Measurements from ENCODE around the gene AGBL4.

Gene AGBL4

DNA sequence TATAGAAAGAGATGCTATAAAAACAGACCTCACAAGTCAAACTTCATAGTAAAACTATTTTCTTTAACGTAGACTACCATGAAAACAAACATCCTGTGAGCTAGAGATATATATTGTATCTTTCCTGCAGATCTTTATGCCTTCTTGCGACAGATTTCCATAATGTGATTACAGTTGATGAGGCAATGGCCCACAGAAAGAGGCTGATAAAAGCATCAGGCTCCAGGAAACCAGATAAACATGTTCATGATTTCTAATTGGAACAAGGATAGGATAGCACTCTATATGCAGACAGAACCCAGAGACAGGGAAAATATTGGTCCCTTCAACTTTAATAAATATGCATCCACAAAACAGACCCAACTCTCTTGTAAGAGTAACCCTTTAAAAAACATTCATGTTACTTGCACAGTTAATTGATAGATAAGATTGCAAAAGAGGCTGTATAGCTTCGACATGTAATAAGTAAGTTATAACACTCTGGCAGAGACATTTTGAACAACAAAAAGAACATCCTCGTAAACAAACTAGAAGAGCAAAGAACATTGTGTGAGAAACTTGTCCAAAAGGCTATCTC is 329.4 kb downstream of the AGBL4 start (continued):
- peak; percentile 73 for TF ChIP-seq ZNF8 (CRISPR knock-in tag; IDR thresholded peaks at IDR 0.05)
- TF ChIP-seq TOX (CRISPR knock-in tag; IDR thresholded peaks at IDR 0.05; ENCODE audit: borderline replicate concordance), result no peak
- no peak for TF ChIP-seq ZNF565 (CRISPR knock-in tag; conservative IDR thresholded peaks at IDR 0.05; ENCODE audit: low read depth)
- TF ChIP-seq ZC3H10 (CRISPR knock-in tag; IDR thresholded peaks at IDR 0.05), result no peak
- peak; percentile 96 for TF ChIP-seq GLIS3 (CRISPR knock-in tag; IDR thresholded peaks at IDR 0.05)
- TF ChIP-seq, protein P1, sequence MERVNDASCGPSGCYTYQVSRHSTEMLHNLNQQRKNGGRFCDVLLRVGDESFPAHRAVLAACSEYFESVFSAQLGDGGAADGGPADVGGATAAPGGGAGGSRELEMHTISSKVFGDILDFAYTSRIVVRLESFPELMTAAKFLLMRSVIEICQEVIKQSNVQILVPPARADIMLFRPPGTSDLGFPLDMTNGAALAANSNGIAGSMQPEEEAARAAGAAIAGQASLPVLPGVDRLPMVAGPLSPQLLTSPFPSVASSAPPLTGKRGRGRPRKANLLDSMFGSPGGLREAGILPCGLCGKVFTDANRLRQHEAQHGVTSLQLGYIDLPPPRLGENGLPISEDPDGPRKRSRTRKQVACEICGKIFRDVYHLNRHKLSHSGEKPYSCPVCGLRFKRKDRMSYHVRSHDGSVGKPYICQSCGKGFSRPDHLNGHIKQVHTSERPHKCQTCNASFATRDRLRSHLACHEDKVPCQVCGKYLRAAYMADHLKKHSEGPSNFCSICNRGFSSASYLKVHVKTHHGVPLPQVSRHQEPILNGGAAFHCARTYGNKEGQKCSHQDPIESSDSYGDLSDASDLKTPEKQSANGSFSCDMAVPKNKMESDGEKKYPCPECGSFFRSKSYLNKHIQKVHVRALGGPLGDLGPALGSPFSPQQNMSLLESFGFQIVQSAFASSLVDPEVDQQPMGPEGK (CRISPR knock-in tag; IDR thresholded peaks at IDR 0.05; ENCODE audit: borderline replicate concordance), result peak; percentile 57; the same call in 1 of the 2 replicates
- TF ChIP-seq POU6F1 (CRISPR knock-in tag; IDR thresholded peaks at IDR 0.05; ENCODE audit: borderline replicate concordance, low read depth), result no peak; the same call in 1 of the 2 replicates
- no peak for TF ChIP-seq BACH2 (CRISPR knock-in tag; IDR thresholded peaks at IDR 0.05; ENCODE audit: borderline replicate concordance)

- ATAC-seq, result no peak
- TF ChIP-seq ZFP30 (CRISPR knock-in tag; IDR thresholded peaks at IDR 0.05) (no peak), SNAI2 (CRISPR knock-in tag; IDR thresholded peaks at IDR 0.05) (no peak), TOX (CRISPR knock-in tag; IDR thresholded peaks at IDR 0.05; ENCODE audit: borderline replicate concordance) (no peak), TCF4 (CRISPR knock-in tag; IDR thresholded peaks at IDR 0.05; ENCODE audit: borderline replicate concordance) (no peak)
Measured at GRCh38 chr1:49686107-49686506, 337.6 kb downstream of the AGBL4 start.

DNA sequence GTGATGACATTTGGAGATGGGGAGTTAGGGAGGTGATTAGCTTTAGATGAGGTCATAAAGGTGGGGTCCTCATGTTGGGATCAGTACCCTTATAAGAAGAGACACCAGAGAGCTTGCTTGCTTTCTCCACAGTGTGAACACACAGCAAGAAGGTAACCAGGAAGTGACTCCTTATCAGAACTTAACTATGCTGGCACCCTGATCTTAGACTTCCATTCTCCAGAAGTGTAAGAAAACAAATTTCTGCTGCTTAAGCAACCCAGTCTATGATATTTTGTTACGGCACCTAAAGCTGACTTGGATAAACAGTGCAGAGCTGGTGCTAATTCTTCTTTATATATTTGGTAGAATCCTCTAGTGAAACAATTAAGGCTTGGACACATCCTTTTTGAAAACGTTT is 346.0 kb downstream of the AGBL4 start:
- ATAC-seq, result no peak
- no peak for TF ChIP-seq ZFP30 (CRISPR knock-in tag; IDR thresholded peaks at IDR 0.05)
- TF ChIP-seq CSDC2 (CRISPR knock-in tag; IDR thresholded peaks at IDR 0.05), result no peak
- TF ChIP-seq ZC3H10 (CRISPR knock-in tag; IDR thresholded peaks at IDR 0.05), result no peak
- TF ChIP-seq BACH2 (CRISPR knock-in tag; IDR thresholded peaks at IDR 0.05; ENCODE audit: borderline replicate concordance), result no peak
- TF ChIP-seq GLIS3 (CRISPR knock-in tag; IDR thresholded peaks at IDR 0.05), result no peak
- no peak for TF ChIP-seq ARNTL (CRISPR knock-in tag; IDR thresholded peaks at IDR 0.05; ENCODE audit: borderline replicate concordance, low read depth)
- no peak for TF ChIP-seq ZNF8 (CRISPR knock-in tag; IDR thresholded peaks at IDR 0.05)
- TF ChIP-seq, protein P2, sequence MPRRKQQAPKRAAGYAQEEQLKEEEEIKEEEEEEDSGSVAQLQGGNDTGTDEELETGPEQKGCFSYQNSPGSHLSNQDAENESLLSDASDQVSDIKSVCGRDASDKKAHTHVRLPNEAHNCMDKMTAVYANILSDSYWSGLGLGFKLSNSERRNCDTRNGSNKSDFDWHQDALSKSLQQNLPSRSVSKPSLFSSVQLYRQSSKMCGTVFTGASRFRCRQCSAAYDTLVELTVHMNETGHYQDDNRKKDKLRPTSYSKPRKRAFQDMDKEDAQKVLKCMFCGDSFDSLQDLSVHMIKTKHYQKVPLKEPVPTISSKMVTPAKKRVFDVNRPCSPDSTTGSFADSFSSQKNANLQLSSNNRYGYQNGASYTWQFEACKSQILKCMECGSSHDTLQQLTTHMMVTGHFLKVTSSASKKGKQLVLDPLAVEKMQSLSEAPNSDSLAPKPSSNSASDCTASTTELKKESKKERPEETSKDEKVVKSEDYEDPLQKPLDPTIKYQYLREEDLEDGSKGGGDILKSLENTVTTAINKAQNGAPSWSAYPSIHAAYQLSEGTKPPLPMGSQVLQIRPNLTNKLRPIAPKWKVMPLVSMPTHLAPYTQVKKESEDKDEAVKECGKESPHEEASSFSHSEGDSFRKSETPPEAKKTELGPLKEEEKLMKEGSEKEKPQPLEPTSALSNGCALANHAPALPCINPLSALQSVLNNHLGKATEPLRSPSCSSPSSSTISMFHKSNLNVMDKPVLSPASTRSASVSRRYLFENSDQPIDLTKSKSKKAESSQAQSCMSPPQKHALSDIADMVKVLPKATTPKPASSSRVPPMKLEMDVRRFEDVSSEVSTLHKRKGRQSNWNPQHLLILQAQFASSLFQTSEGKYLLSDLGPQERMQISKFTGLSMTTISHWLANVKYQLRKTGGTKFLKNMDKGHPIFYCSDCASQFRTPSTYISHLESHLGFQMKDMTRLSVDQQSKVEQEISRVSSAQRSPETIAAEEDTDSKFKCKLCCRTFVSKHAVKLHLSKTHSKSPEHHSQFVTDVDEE (CRISPR knock-in tag; IDR thresholded peaks at IDR 0.05), result no peak
- no peak for TF ChIP-seq CREB5 (CRISPR knock-in tag; IDR thresholded peaks at IDR 0.05; ENCODE audit: low read depth)
- TF ChIP-seq PPARA (CRISPR knock-in tag; IDR thresholded peaks at IDR 0.05; ENCODE audit: borderline replicate concordance), result no peak

GRCh38 chr1:49651136-49651535 is 372.6 kb downstream of the AGBL4 start:
- TF ChIP-seq ISL1 (CRISPR knock-in tag; IDR thresholded peaks at IDR 0.05), result no peak
- TF ChIP-seq BACH2 (CRISPR knock-in tag; IDR thresholded peaks at IDR 0.05; ENCODE audit: borderline replicate concordance), result no peak
- no peak for TF ChIP-seq CREB5 (CRISPR knock-in tag; IDR thresholded peaks at IDR 0.05; ENCODE audit: low read depth)
- ATAC-seq, result no peak
